Heart right ventricle (tissue), 16 donors: ENCODE measurements around the gene FBXW12. TPM values are rescaled to one million over a fixed set of nuclear protein-coding genes. Genes with fewer than 3 reads are reported as not detected.

Experiments
- ATAC-seq, 8 donors: fragments of 200-7000 bp; cut with Tn5 transposase; one replicate each; pipeline ENCODE4 v1.9.1; 2020; ENCODE audit warnings: mild to moderate bottlenecking in 8 of 8, moderate library complexity in 8 of 8, moderate number of reproducible peaks in 1 of 8
- DNase-seq, 2 donors: peaks; one replicate each; pipeline ENCODE4 v3.0.0-alpha.2; 2020
- H3K27ac ChIP-seq, 10 donors: fragments of 200-600 bp; sonication (generic) in 2 of 10; one replicate each; pipeline versions ENCODE4 v1.5.0 to v1.8.0; 2020 to 2022; ENCODE audit warnings: mild to moderate bottlenecking in 3 of 10
- H3K27me3 ChIP-seq, 7 donors: fragments of 200-600 bp; one replicate each; pipeline ENCODE4 v1.8.0; 2021 to 2022; ENCODE audit warnings: mild to moderate bottlenecking in 2 of 7
- H3K36me3 ChIP-seq, 9 donors: fragments of 200-600 bp; sonication (generic) in 1 of 9; one replicate each; pipeline versions ENCODE4 v1.5.0 to v1.8.0; 2020 to 2022; ENCODE audit warnings: mild to moderate bottlenecking in 2 of 9
- H3K4me1 ChIP-seq, 9 donors: fragments of 200-600 bp; sonication (generic) in 1 of 9; one replicate each; pipeline versions ENCODE4 v1.5.0 to v1.8.0; 2020 to 2022; ENCODE audit warnings: mild to moderate bottlenecking in 4 of 9
- H3K4me3 ChIP-seq, 10 donors: fragments of 200-600 bp; sonication (generic) in 2 of 10; one replicate each; pipeline versions ENCODE4 v1.5.0 to v1.8.0; 2020 to 2022; ENCODE audit warnings: mild to moderate bottlenecking in 7 of 10, moderate library complexity in 2 of 10
- H3K9me3 ChIP-seq, 11 donors: fragments of 200-600 bp in 10 of 11; sonication (generic) in 2 of 11; one replicate each; pipeline versions ENCODE4 v1.5.0 to v1.8.0; 2013 to 2022; ENCODE audit warnings: mild to moderate bottlenecking in 2 of 11, control low read depth in 1 of 11, moderate library complexity in 1 of 11
- WGBS, 2 donors: extraction: QIAGEN DNeasy Blood & Tissue Kit; methylation state at CpG; one replicate each; pipeline ENCODE4 v1.1.7; 2013; ENCODE audit warnings: inconsistent platforms in 1 of 2; 5-methylcytosine and 5-hydroxymethylcytosine counted together
- intact Hi-C, 10 donors: fragments of 100-400 bp; cut with DNase I; formaldehyde crosslinking; loops; one replicate each; pipeline versions ENCODE4 v1.11.1 to v1.14.2; 2022
- polyA plus RNA-seq, 2 donors: library from polyadenylated mRNA; stranded (reverse); fragments of 200-250 nt; gene quantifications; one replicate each; pipeline ENCODE4 v1.2.3, GENCODE V29; 2013
- total RNA-seq, 10 donors: library from RNA; stranded (reverse); fragmentation: NEBNext Ultra II Directional in 3 of 10; extraction: Animal tissue kit (Norgen Biotek cat#: 25700) in 3 of 10; gene quantifications; one replicate each; pipeline versions ENCODE4 v1.2.1 to v1.2.4, GENCODE V29; 2021 to 2023
- TF ChIP-seq, protein P1 (sequence below), 9 donors: fragments of 200-600 bp; sonication (generic) in 2 of 9; IDR thresholded peaks; one replicate each; pipeline versions ENCODE4 v1.5.0 to v1.8.0; 2021 to 2022; ENCODE audit warnings: antibody characterized with exemption in 9 of 9, mild to moderate bottlenecking in 5 of 9, moderate library complexity in 1 of 9
- donor health status: Arrhythmogenic right ventricular cardiomyopathy.
- donor health status: ischemic (EF 13 %, LVEDD 7.1; RV severe dilation, severe dysfunction).
- donor health status: healthy with polysubstance abuse.
- donor health status: DM: no; HTN: yes; CAD: no.
- donor health status: DM: no; HTN: no; CAD: no.
- donor health status: ischemic (EF 25% LVEDD 6.9; RV normal size, moderate dysfunction).
- donor health status: ischemic (EF 25% LVEDD 5.7; RV mildly dilated, moderate dysfunction).
- donor health status: healthy.
- donor health status: DM: yes; HTN: yes; CAD: no.
- donor health status: Ischemic cardiomyopathy.
- donor health status: ischemic (EF 35%, LVEDD 5.7; RV mildly dilated, moderate dysfunction).
- donor health status: nonischemic (EF 11% LVEDD 7.7; RV severe dilation, severe dysfunction).
- donor health status: DM: yes; HTN: yes; CAD: no.
- donor health status: PGD.
- donor health status: ischemic (EF 29% LVEDD 5.4; RV normal size, mild dysfunction).
- donor health status: nonischemic (EF 23%, LVEDD 6.1; RV moderate dilation, normal function).

Gene FBXW12
- total and polyA plus RNA-seq, 12 donors, result 0.28 to 0.29 TPM; not detected in 10

GRCh38 chr3:48402281-48402732, 30.3 kb downstream of the FBXW12 start:
- Histone ChIP-seq H3K36me3 (peaks cover 0 to 42% (median 0%) of the 10 kb centered on the region in 9 donors), H3K27me3 (no peaks in the 10 kb centered on the region), H3K27ac (peak overlapping the region in 4 of 10 donors; percentile 4 to 60 (median 48)), H3K4me1 (peaks cover 0 to 11% (median 0%) of the 10 kb centered on the region in 9 donors), H3K9me3 (no peaks in the 10 kb centered on the region), H3K4me3 (no peak overlapping the region)
- DNase-seq (peak in 1 of 2 donors; percentile 45), ATAC-seq (peak in 6 of 8 donors; percentile 52 to 82 (median 62))
- intact Hi-C loops, result loop anchor here in 8 of 10 donors (2.0 to 10.0 kb wide), 7 partner anchors 26 to 150 kb away; no protein-coding TSS in a partner anchor
- TF ChIP-seq, protein P1, sequence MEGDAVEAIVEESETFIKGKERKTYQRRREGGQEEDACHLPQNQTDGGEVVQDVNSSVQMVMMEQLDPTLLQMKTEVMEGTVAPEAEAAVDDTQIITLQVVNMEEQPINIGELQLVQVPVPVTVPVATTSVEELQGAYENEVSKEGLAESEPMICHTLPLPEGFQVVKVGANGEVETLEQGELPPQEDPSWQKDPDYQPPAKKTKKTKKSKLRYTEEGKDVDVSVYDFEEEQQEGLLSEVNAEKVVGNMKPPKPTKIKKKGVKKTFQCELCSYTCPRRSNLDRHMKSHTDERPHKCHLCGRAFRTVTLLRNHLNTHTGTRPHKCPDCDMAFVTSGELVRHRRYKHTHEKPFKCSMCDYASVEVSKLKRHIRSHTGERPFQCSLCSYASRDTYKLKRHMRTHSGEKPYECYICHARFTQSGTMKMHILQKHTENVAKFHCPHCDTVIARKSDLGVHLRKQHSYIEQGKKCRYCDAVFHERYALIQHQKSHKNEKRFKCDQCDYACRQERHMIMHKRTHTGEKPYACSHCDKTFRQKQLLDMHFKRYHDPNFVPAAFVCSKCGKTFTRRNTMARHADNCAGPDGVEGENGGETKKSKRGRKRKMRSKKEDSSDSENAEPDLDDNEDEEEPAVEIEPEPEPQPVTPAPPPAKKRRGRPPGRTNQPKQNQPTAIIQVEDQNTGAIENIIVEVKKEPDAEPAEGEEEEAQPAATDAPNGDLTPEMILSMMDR (IDR thresholded peaks at IDR 0.05), result no peak
- WGBS, 2 donors, result 48 to 61% methylated on average over 8 of the region's 8 CpGs

- 63 to 73% methylated on average over 3 of the region's 3 CpGs for WGBS, 2 donors
- Histone ChIP-seq H3K4me3 (no peak overlapping the region), H3K27ac (peak overlapping the region in 1 of 10 donors; percentile 60), H3K9me3 (no peaks in the 10 kb centered on the region), H3K4me1 (peaks cover 0 to 11% (median 0%) of the 10 kb centered on the region in 9 donors), H3K27me3 (no peaks in the 10 kb centered on the region), H3K36me3 (peaks cover 0 to 48% (median 0%) of the 10 kb centered on the region in 9 donors)
- ATAC-seq (no peak), DNase-seq (no peak)
- intact Hi-C loops, result loop anchor here in 8 of 10 donors (2.0 to 10.0 kb wide), 7 partner anchors 26 to 149 kb away; no protein-coding TSS in a partner anchor
- TF ChIP-seq, protein P1 (IDR thresholded peaks at IDR 0.05), result no peak
These were observed 30.9 kb downstream of the FBXW12 start for GRCh38 chr3:48402907-48403306.

DNA sequence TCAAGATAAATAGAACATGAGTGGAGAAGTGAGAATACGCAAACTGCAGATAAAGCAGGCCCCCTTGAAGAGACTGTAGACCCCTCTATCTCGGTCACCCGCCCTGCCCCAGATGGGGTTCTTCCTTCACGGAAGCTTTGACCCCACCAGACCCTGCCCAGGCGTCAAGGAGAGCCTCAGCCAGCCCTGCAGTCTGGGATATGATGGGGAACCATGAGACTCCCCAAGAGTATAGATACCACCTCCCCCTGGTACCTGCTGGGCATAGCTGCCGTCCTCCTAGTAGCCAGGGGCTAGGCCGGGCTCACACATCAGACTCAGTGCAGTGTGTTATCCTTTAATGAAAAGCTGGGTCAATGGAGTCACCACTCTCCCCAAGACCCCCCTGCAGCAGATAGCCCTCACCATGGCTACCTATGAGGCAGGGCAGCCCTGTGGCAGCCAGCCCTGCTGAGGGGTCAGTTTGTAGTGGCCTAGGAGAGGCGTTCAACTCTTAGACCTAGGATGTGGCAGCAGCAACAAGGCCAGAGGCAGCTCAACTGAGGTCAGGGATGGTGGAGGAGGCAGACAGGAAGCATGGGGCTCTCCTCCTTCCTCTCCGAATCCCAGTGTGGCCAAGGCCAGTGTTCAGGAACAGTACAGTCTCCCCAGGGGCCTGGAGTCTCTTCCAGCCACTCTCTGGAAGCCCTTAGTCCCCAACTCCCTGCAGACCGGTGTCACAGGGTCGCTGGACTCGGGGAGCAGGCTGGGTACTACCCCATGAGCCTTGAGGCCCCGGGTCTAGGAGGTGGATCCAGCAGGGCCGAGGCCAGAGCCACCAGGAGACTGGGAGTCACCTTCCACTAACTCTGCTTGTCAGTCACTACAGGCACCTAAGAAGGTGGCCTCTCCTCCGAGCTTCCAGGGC, 31.8 kb downstream of the FBXW12 start:
- H3K36me3 ChIP-seq, result peaks cover 0 to 57% (median 3%) of the 10 kb centered on the region in 9 donors
- intact Hi-C loops, result loop anchor here in 8 of 10 donors (2.0 to 10.0 kb wide), 7 partner anchors 25 to 149 kb away; no protein-coding TSS in a partner anchor
- ATAC-seq, result no peak
- H3K27ac ChIP-seq, result no peak overlapping the region
- peaks cover 0 to 11% (median 0%) of the 10 kb centered on the region in 9 donors for H3K4me1 ChIP-seq
- H3K4me3 ChIP-seq, result no peak overlapping the region
- H3K9me3 ChIP-seq, result no peaks in the 10 kb centered on the region
- H3K27me3 ChIP-seq, result no peaks in the 10 kb centered on the region
- 79 to 82% methylated on average over 15 of the region's 15 CpGs for WGBS, 2 donors
- no peak for DNase-seq
- TF ChIP-seq, protein P1 (IDR thresholded peaks at IDR 0.05), result no peak
